ENCODE results near the gene SV2C.
A peak's percentile ranks its signal among the peaks of the same experiment; 100 is the strongest.

SV2C gene

DNA sequence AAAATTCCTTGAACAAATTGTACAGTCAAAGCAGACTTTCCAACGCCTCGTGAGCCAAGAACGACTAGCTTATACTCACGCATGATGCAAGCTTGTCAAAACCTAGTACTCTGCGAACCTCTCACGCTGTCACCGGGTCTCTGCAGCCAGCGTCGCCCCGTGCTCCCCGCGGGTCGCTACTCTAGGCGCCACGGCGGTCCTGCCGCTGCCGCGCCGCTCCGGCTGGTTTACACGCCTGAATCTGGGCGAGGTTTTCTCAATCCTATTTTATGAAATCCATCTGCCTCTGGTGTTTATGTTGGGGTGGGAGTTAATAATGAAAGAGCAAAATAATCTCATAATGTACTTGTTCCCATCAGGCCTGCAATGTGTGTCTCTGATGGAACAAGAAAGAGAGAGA is 90.9 kb downstream of the SV2C start:
- Histone ChIP-seq H3K27ac (ENCODE audit: extremely low read depth, low read depth, low read length) (no peak overlapping the region), H3K4me3 (ENCODE audit: low read depth, low read length) (no peak overlapping the region), H3K36me3 (ENCODE audit: control insufficient read depth in 2 of 2, insufficient read depth in 1 of 2, low read length in 2 of 2) (no peaks in the 10 kb centered on the region), H3K9me3 (ENCODE audit: control insufficient read depth, insufficient read depth, low read depth, low read length) (no peaks in the 10 kb centered on the region), H3K4me1 (ENCODE audit: control insufficient read depth, insufficient read depth, low read length) (no peaks in the 10 kb centered on the region)
- POLR2A ChIA-PET = no interaction called here
- TF ChIP-seq ZNF202 (tag by site-specific recombination; IDR thresholded peaks at IDR 0.05; ENCODE audit: borderline replicate concordance) = no peak
- TF ChIP-seq BCL11B (tag by site-specific recombination; IDR thresholded peaks at IDR 0.05; ENCODE audit: low read depth) = no peak
- TF ChIP-seq ZNF274 (IDR thresholded peaks at IDR 0.05; ENCODE audit: low read length) = no peak
- no peak for TF ChIP-seq ZNF274 (tag by site-specific recombination; IDR thresholded peaks at IDR 0.05; ENCODE audit: borderline replicate concordance)
- TF ChIP-seq ZNF24 (tag by site-specific recombination; IDR thresholded peaks at IDR 0.05) = no peak
- no peak for TF ChIP-seq ZSCAN16 (tag by site-specific recombination; IDR thresholded peaks at IDR 0.05)
- no peak for TF ChIP-seq ZNF184 (tag by site-specific recombination; IDR thresholded peaks at IDR 0.05)
- no peak for TF ChIP-seq ZNF341 (tag by site-specific recombination; IDR thresholded peaks at IDR 0.05; ENCODE audit: low read depth)
- no peak for TF ChIP-seq ZNF510 (tag by site-specific recombination; IDR thresholded peaks at IDR 0.05; ENCODE audit: insufficient replicate concordance)
- no peak for TF ChIP-seq ZNF114 (tag by site-specific recombination; IDR thresholded peaks at IDR 0.05)
- TF ChIP-seq SCRT2 (tag by site-specific recombination; IDR thresholded peaks at IDR 0.05) = no peak
- CTCF ChIA-PET = interaction anchor here (0.5 to 3.2 kb wide), 15 partner anchors 7 to 892 kb away, joined by 3 to 26 read pairs (median 6); no protein-coding TSS in a partner anchor

DNA sequence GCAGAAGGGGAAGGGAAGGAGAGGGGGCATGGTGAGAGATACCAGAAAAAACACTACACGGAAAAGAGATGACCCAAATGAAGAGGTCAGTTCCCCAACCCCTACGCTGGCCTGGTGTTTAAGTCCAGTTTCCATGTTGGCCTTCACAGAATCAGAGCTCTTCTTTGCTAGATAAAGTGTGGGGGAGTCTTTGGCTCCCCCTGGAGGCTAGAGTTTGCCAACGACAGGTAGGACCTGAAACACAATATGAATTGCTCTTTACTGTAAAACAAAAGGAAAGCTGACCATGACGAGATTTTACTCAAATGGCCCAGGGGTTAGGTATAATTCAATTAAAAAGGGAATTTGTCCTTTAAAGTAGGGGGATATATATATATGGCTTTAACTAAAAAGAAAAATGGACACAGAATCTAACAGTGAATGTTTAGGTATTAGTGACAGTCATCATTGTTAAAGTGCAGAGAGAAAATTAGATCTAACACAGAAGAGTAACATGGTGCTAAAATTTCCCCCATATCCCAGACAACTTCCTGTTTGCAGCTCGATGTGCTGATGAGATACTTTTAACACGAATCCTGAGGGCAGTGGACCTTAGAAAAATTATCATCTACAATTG is 92.0 kb downstream of the SV2C start:
- Histone ChIP-seq H3K9me3 (ENCODE audit: control insufficient read depth, insufficient read depth, low read depth, low read length) (no peaks in the 10 kb centered on the region), H3K27ac (ENCODE audit: extremely low read depth, low read depth, low read length) (no peak overlapping the region), H3K36me3 (ENCODE audit: control insufficient read depth in 2 of 2, insufficient read depth in 1 of 2, low read length in 2 of 2) (no peaks in the 10 kb centered on the region), H3K4me1 (ENCODE audit: control insufficient read depth, insufficient read depth, low read length) (no peaks in the 10 kb centered on the region), H3K4me3 (ENCODE audit: low read depth, low read length) (no peak overlapping the region)
- CTCF ChIA-PET = interaction anchor here (0.5 to 3.2 kb wide), 44 partner anchors 9 to 893 kb away, joined by 3 to 26 read pairs (median 4); no protein-coding TSS in a partner anchor
- TF ChIP-seq ZNF654 (tag by site-specific recombination; IDR thresholded peaks at IDR 0.05; ENCODE audit: low read depth) (peak; percentile 58), ZNF510 (tag by site-specific recombination; IDR thresholded peaks at IDR 0.05; ENCODE audit: insufficient replicate concordance) (no peak)
- TF ChIP-seq, protein P1, sequence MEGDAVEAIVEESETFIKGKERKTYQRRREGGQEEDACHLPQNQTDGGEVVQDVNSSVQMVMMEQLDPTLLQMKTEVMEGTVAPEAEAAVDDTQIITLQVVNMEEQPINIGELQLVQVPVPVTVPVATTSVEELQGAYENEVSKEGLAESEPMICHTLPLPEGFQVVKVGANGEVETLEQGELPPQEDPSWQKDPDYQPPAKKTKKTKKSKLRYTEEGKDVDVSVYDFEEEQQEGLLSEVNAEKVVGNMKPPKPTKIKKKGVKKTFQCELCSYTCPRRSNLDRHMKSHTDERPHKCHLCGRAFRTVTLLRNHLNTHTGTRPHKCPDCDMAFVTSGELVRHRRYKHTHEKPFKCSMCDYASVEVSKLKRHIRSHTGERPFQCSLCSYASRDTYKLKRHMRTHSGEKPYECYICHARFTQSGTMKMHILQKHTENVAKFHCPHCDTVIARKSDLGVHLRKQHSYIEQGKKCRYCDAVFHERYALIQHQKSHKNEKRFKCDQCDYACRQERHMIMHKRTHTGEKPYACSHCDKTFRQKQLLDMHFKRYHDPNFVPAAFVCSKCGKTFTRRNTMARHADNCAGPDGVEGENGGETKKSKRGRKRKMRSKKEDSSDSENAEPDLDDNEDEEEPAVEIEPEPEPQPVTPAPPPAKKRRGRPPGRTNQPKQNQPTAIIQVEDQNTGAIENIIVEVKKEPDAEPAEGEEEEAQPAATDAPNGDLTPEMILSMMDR (tag by site-specific recombination; IDR thresholded peaks at IDR 0.05) = 0 out of 2 replicates have a peak, but pooled peaks have one; percentile 20
- POLR2A ChIA-PET = interaction anchor here (0.5 kb wide), 1 partner anchor 470 kb away, joined by 3 read pairs; no protein-coding TSS in a partner anchor

DNA sequence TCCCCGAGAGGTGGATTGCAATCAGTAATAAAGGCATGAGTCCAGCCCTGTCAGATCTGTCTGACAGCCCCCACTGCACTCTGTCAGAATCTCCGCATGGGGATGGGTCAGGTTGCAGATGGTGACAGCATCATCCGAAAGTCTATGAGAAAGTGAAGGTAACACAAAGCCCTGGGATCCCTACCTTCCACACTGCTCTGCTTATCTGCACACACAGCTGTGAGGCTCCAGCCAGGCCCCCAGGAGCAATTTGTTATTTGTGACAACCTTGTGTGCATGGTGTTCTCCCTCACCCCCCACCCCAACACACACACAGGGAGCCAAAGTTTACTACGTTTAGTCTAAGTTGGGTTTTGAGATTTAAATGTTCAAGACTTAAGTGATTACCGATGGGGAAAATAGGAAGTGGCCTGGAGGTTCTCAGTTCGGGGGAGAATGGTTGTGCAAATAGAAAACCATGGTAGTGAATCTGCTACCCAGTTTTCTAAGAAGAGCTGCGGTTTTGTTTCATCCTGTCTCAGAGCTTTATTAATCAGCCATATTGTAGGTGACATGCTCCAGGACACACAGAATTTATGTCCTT is 92.7 kb downstream of the SV2C start:
- ChIA-PET CTCF (interaction anchor here (0.5 to 3.2 kb wide), 28 partner anchors 9 to 440 kb away, joined by 3 to 26 read pairs (median 6); no protein-coding TSS in a partner anchor), POLR2A (no interaction called here)
- H3K36me3 ChIP-seq (ENCODE audit: control insufficient read depth in 2 of 2, insufficient read depth in 1 of 2, low read length in 2 of 2) = no peaks in the 10 kb centered on the region
- H3K27ac ChIP-seq (ENCODE audit: extremely low read depth, low read depth, low read length) = no peak overlapping the region
- H3K9me3 ChIP-seq (ENCODE audit: control insufficient read depth, insufficient read depth, low read depth, low read length) = no peaks in the 10 kb centered on the region
- H3K4me3 ChIP-seq (ENCODE audit: low read depth, low read length) = no peak overlapping the region
- no peaks in the 10 kb centered on the region for H3K4me1 ChIP-seq (ENCODE audit: control insufficient read depth, insufficient read depth, low read length)
- no peak for TF ChIP-seq ZNF623 (tag by site-specific recombination; IDR thresholded peaks at IDR 0.05)
- no peak for TF ChIP-seq ZBTB48 (tag by site-specific recombination; IDR thresholded peaks at IDR 0.05)
- no peak for TF ChIP-seq ZNF10 (tag by site-specific recombination; IDR thresholded peaks at IDR 0.05)
- TF ChIP-seq ZNF561 (tag by site-specific recombination; IDR thresholded peaks at IDR 0.05; ENCODE audit: borderline replicate concordance) = no peak
- no peak for TF ChIP-seq ZNF629 (tag by site-specific recombination; IDR thresholded peaks at IDR 0.05)
- TF ChIP-seq ZFHX2 (tag by site-specific recombination; conservative IDR thresholded peaks at IDR 0.05) = no peak
- TF ChIP-seq, protein P2, sequence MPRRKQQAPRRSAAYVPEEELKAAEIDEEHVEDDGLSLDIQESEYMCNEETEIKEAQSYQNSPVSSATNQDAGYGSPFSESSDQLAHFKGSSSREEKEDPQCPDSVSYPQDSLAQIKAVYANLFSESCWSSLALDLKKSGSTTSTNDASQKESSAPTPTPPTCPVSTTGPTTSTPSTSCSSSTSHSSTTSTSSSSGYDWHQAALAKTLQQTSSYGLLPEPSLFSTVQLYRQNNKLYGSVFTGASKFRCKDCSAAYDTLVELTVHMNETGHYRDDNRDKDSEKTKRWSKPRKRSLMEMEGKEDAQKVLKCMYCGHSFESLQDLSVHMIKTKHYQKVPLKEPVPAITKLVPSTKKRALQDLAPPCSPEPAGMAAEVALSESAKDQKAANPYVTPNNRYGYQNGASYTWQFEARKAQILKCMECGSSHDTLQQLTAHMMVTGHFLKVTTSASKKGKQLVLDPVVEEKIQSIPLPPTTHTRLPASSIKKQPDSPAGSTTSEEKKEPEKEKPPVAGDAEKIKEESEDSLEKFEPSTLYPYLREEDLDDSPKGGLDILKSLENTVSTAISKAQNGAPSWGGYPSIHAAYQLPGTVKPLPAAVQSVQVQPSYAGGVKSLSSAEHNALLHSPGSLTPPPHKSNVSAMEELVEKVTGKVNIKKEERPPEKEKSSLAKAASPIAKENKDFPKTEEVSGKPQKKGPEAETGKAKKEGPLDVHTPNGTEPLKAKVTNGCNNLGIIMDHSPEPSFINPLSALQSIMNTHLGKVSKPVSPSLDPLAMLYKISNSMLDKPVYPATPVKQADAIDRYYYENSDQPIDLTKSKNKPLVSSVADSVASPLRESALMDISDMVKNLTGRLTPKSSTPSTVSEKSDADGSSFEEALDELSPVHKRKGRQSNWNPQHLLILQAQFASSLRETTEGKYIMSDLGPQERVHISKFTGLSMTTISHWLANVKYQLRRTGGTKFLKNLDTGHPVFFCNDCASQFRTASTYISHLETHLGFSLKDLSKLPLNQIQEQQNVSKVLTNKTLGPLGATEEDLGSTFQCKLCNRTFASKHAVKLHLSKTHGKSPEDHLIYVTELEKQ (tag by site-specific recombination; IDR thresholded peaks at IDR 0.05; ENCODE audit: borderline replicate concordance) = no peak
- TF ChIP-seq, protein P3, sequence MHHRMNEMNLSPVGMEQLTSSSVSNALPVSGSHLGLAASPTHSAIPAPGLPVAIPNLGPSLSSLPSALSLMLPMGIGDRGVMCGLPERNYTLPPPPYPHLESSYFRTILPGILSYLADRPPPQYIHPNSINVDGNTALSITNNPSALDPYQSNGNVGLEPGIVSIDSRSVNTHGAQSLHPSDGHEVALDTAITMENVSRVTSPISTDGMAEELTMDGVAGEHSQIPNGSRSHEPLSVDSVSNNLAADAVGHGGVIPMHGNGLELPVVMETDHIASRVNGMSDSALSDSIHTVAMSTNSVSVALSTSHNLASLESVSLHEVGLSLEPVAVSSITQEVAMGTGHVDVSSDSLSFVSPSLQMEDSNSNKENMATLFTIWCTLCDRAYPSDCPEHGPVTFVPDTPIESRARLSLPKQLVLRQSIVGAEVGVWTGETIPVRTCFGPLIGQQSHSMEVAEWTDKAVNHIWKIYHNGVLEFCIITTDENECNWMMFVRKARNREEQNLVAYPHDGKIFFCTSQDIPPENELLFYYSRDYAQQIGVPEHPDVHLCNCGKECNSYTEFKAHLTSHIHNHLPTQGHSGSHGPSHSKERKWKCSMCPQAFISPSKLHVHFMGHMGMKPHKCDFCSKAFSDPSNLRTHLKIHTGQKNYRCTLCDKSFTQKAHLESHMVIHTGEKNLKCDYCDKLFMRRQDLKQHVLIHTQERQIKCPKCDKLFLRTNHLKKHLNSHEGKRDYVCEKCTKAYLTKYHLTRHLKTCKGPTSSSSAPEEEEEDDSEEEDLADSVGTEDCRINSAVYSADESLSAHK (tag by site-specific recombination; IDR thresholded peaks at IDR 0.05) = no peak
- TF ChIP-seq FEZF1 (tag by site-specific recombination; IDR thresholded peaks at IDR 0.05) = no peak
- TF ChIP-seq ZFP37 (tag by site-specific recombination; IDR thresholded peaks at IDR 0.05) = no peak
- no peak for TF ChIP-seq ZNF114 (tag by site-specific recombination; IDR thresholded peaks at IDR 0.05)
- TF ChIP-seq ZXDB (tag by site-specific recombination; IDR thresholded peaks at IDR 0.05) = no peak

All from HEK293 (cell line).